Lower leg skin (tissue), 3 donors: ENCODE data around the gene FBXW5.

Experiments
- CTCF ChIP-seq, 3 donors: fragments of 450-650 bp; IDR thresholded peaks; one replicate each; pipeline ENCODE4 v1.5.1; 2016; ENCODE audit warnings: antibody characterized with exemption in 3 of 3, mild to moderate bottlenecking in 3 of 3, moderate library complexity in 2 of 3
- POLR2A ChIP-seq, 2 donors: fragments of 450-650 bp; IDR thresholded peaks; one replicate each; pipeline ENCODE4 v1.6.1; 2016 to 2017; ENCODE audit warnings: antibody characterized with exemption in 2 of 2, mild to moderate bottlenecking in 1 of 2, moderate library complexity in 1 of 2

- TF ChIP-seq CTCF (IDR thresholded peaks at IDR 0.05) (no peak), POLR2A (IDR thresholded peaks at IDR 0.05) (no peak)
These were observed 16.9 kb upstream of the FBXW5 start for GRCh38 chr9:136961279-136962065.
